NCI-H82 (cell line): Measurements from ENCODE around the gene ENAH.

Experiments
- DNase-seq: peaks from one replicate; lab custom pipeline; 2025; lab: John Stamatoyannopoulos, UW

The ENAH gene

DNA sequence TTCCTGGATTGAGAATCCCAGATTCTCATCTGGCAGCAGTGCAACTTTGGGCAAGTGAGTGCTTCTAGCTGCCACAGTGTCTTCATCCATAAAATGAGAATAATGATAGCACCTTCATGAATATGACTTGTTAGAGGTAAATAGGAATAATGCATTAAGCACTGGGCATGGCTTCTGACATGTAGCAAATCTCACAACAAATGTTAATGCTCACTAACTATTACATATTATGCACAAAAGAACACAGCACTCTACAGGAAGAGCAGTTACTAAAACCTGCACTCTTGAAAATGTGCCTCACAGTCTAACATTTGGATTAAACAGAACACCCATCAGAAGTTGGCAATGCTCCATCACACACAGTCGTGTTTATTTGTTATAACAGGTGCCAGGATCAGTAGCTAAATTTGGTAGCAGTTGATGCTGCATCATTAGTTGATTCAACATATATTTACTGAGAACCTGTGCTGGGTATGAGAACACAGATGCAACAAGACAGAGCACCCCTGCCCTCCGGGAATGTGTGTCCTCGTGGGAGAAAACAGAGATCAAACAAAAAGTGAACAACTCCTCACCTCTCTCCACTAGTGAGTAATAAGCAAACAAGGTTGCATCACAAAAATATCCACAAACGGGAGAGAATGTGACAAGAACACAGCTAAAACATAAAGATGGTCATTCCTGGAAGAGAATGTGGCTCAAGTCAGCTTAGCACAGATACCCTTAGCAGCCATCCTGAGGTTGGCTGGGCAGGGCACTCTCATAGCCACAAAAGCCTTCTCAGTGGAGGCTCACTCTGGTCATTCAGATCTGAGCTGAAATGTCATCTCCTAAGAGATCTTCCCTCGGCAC lies 198.9 kb downstream of the ENAH start:
- no peak for DNase-seq

DNA sequence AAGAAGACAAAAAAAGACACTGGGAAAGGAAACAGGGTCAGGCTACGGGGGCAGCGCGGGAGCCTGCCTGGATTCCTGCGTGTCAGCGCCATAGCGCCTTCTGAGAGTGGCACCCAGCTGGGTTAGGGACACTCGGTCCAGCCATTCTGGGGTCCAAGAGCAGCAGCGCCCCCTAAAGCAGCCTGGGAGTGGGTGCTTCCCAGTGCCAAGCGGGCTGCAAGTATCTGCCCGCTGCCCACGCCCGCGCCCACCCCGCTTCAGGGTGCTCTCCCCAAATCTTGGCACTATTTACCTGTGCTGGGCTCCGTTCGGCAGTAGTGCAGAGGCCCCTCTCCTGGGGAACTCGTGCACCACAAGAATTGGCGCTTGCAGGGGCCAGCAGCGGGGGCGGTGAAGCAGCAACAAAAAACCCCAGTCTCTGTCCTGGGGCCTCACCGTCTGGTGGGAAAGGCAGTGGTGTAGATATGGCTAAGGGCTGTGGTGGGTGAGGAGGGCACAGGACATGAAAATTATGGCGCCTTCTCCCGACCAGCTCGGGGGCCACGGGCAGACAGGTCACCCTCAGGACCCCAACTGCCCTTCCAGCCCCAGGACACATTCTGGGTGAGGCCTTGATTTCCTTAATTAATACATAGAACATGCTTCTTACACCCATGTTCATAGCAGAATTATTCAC lies 200.9 kb downstream of the ENAH start:
- no peak for DNase-seq

DNA sequence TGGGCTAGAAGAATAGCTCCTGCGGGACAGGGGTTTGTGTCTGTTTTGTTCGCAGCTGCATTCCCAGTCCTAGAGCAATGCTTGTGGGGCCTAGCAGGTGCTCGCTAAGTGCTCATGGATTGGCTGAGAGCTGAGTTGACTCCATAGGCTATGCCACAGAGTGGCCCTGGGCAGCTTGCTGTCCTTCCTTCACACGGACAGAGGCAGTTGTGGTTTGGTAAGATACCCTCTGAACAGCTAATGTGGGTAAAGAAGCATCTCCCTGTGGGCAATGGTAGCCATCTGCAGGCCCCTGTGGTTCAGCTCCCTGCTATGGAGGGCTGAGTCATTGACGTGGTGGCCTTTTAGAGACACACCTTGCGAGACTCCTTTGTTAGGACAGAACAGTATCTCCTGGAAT lies 201.6 kb downstream of the ENAH start:
- DNase-seq = no peak

DNA sequence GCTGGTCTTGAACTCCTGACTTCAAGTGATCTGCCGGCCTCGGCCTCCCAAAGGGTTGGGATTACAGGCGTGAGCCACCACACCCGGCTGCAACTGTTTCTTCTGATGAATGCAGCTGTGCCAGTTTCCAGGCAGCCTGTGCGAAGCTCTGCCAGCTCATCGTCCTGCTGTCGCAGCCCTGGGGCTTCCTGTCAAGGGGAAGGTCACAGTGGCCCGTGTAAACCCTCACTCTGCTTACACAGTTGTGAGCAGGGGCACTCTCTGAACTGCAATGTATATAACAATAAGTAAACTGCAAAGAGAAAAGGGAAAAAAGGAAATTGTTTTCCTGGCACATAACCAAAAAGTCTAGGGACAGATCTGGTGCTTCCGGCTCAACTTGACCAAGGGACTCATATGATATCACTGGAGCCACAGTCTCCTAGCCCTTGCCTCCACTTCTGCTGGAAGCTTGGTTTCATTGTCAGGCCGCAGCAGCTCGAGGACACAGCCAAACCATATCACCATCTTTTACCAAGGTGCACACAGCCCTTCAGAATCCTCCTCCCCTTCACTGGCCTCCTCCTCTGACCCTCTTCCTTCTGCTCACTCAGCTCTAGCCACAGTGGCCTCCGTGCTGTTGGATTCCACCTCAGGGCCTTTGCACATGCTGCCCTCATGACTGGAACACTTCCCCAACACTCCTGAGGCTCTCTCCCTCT lies 202.3 kb downstream of the ENAH start:
- no peak for DNase-seq

DNA sequence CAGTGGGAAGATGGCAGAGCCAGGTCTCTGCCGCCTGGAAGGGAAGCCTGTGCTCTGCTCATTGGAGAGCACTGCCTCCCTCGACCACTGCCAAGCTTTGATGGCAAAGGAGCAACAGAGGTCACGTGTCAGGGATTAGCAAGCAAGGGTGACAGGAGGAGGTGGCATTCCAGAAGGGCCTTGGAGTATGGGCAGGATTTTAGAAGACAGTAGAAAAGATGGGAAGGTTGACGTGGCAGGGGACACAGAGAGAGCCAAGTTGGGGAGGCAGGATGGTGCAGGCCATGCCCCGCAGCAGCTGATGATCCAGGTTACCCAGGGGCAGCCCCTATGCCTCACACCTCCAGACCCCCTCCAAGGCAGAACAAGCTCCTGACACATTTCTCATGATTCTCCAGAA lies 203.1 kb downstream of the ENAH start:
- DNase-seq = peak; percentile 13

DNA sequence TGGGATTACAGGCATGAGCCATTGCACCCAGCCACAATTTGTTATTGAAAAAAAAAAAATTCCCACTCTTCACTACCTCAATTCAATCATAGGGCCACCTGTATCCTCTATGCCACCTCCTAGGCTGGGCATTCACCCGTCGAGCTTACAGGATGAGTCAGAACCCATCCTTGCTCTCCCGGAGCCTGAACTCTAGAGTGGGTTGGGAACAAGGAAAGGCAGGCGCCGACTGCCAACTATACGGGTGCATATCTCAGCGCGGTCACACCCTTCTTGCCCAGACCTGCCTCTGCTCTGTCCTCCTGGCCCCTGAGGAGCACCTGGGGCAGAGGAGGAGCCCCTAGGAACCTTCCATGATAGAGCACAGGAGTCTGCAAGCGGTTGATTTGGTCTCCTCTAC lies 203.7 kb downstream of the ENAH start:
- DNase-seq = no peak

DNA sequence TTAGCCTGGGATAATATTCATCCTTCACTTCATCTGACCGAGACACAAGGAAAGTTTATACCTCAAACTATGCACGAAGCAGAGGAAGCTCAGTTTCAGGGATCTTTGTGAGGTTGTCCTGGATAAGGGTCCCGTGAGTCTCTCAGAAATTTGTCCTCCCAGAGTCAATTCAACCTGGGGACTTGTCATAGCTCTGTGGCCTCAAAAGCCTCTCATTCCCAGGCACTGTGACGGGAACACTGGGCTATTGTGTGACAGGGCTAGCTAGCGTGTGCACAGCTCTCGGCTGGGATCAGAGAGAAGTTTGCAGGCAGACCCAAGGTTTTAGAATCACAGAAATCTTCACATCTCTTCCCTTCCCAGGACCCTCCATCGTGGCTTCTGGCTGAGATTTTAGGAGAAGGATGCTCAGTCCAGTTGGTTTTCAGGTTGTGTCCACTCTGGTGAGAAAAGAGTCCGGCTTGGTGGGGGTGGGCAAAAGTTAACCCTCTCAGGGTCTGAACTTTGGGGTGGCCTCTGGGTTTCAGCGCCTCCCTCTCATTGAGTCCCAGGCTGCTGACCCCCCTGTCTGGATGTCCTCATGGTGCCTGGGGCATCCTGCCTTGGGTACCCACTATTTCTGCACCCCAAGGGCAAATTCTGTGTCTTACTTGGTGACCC lies 204.6 kb downstream of the ENAH start:
- no peak for DNase-seq

DNA sequence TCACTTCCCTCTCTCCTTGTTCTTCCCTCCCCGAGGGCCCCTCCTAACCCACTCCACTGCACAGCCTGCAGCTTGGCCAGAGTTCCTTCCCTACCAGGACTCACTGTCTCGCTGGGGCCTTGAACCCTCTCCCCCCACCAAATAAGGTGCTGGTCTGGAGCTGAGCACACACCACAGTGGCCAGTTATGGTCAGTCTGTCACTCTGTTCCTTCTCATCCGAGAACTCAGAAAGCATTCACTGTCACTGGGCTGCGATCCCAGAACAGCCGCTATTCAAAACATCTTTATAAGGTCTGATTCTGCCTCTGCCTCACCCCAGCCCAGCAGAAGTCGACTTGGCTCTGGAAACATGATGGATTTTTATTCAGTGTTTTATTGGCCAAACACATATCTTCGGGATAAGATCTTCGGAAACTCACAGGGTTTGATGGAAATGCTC lies 205.3 kb downstream of the ENAH start:
- DNase-seq = no peak

DNA sequence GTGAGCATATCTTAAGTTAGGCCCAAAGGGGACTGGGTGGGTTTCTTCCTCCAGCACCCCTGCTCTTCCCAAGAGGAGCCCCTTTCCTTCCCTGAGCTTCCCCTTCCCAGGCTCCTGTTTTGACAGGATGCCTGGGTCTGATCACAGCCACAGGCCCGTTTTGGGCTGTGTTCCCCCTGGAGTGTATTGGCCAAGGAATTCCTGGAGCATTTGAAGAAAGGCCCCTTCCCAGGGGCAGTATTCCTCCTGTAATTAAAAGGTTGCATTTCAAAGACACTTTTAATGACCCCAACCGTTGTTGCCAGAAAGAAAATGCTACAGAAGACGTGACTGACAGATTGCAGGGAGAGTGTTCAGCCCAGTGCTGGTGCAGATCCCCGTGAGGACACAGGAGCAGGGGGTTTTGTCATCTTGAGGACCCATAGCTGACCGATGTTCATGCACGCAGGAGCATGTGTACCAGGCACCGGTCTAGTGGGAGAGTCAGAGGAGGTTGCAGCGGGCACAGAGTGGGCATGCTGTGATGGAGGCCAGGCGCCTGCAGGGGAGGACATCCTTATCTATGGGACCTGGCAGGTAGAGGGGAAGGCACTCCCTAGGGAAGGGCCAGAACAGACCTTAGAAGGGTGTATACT lies 205.8 kb downstream of the ENAH start:
- DNase-seq = no peak

DNA sequence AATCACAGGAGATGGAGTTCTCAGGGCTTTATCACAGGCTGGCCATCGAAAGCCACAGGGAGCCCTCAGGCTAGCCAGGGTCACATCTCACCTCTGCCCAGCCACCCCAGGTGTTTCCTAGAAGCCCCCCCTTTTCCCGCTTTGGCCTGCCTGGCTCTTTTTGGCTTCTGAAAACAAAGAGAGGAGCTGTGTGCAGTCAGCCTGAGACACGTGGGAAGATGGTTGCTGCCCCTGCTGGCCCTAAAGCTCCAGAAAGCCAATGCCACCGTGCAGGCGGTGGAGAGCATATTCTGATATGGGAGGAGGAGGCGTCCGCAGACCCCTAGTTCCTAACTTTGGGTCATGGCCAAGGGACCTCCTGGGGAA lies 206.3 kb downstream of the ENAH start:
- DNase-seq = no peak

DNA sequence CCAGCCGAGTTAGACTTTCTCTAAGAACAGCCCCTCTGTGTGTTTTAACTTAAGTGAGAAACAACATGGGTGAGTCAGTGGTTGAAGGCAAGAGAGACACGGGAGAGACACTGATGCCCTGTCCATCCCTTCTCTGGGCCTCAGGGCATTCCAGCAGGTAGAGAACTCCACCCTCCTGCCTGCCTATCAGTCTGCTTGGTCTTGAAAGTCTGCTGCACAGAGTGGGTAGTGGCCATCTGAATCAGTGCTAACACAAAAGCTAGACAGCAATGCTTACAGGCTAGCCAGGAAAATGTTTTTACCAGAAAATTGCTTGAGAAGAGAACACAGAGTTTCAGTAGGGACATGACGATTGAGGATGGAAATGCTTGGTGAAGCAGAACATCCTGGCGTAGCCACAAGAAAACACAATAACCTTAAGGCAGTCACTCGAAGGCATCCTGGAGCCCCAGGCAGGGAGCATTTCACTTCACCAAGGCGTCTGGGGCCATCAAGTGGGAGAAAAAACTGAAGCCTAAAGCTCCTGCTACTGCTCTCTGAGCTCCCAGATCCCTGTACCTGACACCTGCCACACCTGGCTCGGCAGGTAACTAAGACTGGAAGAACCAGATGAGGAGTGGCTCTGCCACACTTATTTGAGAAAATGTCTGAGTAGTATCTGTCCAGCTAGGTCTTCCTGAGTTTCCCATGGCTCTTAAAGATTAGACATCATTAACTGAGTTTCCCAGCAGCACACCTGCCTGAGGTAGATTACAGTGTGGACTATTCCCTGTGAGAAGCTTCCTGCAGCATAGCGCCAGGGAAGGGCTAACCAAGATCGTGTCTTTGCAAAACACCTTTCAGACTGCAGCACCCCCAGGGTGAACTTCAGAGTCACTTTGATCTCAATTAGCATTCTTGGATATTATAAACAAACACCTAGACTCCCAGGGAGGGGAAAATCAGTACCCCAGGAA lies 207.0 kb downstream of the ENAH start:
- DNase-seq = no peak

DNA sequence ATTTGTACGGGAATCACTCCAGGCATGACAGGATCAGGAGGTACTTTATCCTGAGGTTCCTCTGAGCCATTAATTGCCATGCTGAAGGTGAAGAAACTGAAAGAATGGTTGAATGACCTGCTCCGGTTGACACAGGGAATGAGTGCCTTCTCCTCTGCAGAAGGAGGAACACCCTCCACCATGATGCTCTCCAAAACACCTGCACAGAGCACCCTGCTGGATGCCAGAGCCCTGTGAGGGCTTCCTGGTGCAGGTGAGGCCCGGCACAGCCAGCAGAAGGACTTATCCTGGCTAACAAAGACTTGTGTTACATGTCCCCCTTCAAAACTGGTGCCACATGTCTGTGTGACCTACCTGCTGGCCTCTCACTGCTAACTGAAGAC lies 210.8 kb downstream of the ENAH start:
- no peak for DNase-seq

DNA sequence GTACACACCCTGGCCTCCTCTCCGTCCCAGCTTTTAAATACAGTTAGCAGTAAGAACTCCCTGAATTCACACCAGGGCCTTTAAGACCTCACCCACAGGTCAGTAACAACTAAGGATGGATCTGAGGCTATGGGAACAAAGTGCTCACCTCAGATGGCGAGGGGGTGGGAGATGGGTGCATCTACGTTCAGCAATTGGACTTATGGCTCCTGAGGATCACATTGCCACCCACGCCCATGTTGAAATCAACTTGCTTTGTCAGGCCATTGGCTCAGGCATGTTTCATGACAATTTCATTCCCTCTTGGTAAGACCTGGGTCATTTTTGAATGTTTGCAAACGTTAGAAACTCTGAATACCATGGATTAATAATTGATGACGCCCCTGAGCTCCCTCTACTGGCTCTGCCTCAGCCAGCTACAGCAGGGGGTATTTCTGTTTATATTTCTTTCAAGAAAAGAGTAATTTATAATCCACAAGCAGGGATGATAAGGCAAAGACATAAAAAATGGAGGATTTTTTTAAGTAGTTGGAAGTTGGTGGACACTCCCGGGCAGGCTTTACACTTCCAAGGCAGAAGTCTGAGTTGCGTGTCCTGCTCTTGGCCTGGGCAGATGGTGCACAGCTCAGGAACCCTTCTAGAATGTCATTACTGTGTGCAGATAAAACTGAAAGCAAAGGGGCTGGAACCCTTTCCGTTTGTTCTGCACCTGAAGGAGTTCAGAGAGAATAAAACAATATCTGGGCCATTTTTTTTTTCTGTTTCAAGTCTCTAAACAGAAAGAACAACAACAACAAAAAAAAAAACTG lies 211.4 kb downstream of the ENAH start:
- DNase-seq = no peak

DNA sequence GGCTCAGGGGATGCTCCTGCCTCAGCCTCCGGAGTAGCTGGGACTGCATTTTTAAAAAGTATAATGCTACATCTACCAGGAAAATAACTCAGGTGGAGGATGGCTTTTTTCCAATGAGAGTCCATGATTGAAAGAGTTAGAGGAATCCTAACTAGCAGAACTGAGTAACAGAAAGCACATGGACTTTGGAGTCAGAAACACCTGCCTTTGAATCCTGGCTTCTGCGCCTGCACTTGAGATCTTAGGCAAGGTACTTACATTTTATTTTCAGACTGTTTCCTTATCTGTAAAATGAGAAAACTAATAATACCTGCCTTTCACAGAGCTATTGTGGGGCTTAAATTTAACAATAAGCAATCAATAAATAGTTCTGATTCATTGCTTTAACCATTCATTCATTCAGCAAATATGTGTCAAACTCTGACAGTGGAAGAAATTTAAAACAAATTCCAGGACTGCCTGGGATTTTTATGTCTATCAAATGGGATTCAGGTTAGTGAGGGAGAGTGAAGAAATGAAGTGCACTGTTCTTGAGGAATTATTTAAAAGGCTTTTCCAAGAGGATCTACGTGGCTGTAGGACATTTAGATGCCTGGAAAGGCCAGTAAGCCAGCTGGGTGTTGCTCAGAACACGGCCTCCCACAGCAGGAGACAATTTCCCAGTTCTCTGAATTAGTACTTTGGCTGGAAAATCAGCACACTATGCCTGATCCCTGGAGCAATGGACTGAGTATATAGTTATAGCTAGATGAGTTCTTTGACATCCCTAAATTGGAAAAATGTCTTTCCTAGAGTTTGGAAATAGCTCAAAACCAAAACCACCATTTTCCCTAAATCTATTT lies 212.3 kb downstream of the ENAH start:
- DNase-seq = no peak

DNA sequence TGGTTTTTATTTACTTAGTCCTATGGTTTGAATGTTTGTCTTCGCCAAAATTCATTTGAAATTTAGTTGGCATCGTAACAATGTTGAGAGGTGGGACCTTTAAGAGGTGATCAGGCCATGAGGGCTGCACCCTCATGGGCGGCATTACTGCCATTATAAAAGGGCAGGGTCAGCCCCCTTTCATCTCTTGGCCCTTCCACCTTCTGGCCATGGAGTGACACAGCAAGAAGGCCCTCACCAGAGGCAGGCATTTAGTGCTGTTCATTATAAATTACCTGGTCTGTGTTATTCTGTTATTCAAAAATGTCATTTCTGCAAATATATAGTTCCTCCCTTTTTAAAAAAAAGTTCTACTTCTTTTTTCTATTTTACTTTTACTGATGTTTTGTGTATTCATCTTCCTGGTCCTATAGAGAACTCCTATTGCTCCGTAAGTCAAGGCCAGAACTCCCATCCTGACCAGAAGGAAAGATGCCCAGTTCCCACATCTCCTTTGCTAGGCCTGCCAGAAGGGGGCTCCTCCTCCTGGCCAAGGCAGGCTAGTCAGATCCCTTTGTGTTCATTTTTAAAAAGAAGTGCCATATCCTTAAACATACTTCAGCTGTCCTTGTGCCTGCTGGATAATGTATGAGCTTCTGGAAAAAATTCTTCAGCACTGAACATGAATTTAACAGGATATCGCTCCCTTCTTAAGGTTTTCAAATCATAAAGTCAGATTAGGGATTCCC lies 215.0 kb downstream of the ENAH start:
- peak; percentile 55 for DNase-seq
